GM23248 (cell line): ENCODE data around the gene APBA2. TPM values are rescaled to one million over a fixed set of nuclear protein-coding genes. Genes with fewer than 3 reads are reported as not detected.

Experiments
- DNase-seq: peaks from one replicate; pipeline ENCODE4 v3.0.0-alpha.2; 2015
- H2AFZ ChIP-seq: fragments of 200-600 bp; sonication (generic); 2 replicates; pipeline ENCODE4 v1.6.1; 2016; ENCODE audit warnings: antibody characterized with exemption
- H3F3A ChIP-seq: fragments of 200-600 bp; sonication (generic); 2 replicates; pipeline ENCODE4 v1.6.1; 2016; ENCODE audit warnings: mild to moderate bottlenecking, antibody characterized with exemption, mixed run types; ENCODE audit not compliant: insufficient read depth
- H3K27ac ChIP-seq: fragments of 200-600 bp; sonication (generic); 2 replicates; pipeline ENCODE4 v1.5.1; 2016; ENCODE audit warnings: mild to moderate bottlenecking
- H3K27me3 ChIP-seq: fragments of 200-600 bp; sonication (generic); replicated peaks from 2 replicates; pipeline ENCODE4 v1.6.1; 2016; ENCODE audit warnings: mild to moderate bottlenecking; ENCODE audit not compliant: insufficient read depth
- H3K36me3 ChIP-seq: fragments of 200-600 bp; sonication (generic); 2 replicates; pipeline ENCODE4 v1.6.1; 2016; ENCODE audit warnings: low read depth, mild to moderate bottlenecking
- H3K4me1 ChIP-seq: fragments of 200-600 bp; sonication (generic); 2 replicates; pipeline ENCODE4 v1.6.1; 2016; ENCODE audit warnings: mild to moderate bottlenecking; ENCODE audit not compliant: insufficient read depth
- H3K4me2 ChIP-seq: fragments of 200-600 bp; sonication (generic); one replicate; pipeline ENCODE4 v1.6.1; 2016; ENCODE audit warnings: mild to moderate bottlenecking; ENCODE audit not compliant: unreplicated experiment
- H3K4me3 ChIP-seq: fragments of 200-600 bp; sonication (generic); 2 replicates; pipeline ENCODE4 v1.5.1; 2016; ENCODE audit warnings: mild to moderate bottlenecking
- H3K79me2 ChIP-seq: fragments of 200-600 bp; sonication (generic); 2 replicates; pipeline ENCODE4 v1.6.1; 2016; ENCODE audit warnings: mild to moderate bottlenecking; ENCODE audit not compliant: insufficient read depth
- H3K9ac ChIP-seq: fragments of 200-600 bp; sonication (generic); 2 replicates; pipeline ENCODE4 v1.6.1; 2016; ENCODE audit warnings: mild to moderate bottlenecking
- H3K9me2 ChIP-seq: fragments of 200-600 bp; sonication (generic); 2 replicates; pipeline ENCODE4 v1.6.1; 2016; ENCODE audit warnings: mixed run types, mild to moderate bottlenecking, moderate library complexity; ENCODE audit not compliant: insufficient read depth
- H3K9me3 ChIP-seq: fragments of 200-600 bp; sonication (generic); one replicate; pipeline ENCODE4 v1.6.1; 2017; ENCODE audit warnings: low read depth
- H4K20me1 ChIP-seq: fragments of 200-600 bp; sonication (generic); 2 replicates; pipeline ENCODE4 v1.6.0; 2016; ENCODE audit not compliant: insufficient read depth
- EZH2 ChIP-seq: fragments of 200-600 bp; sonication (generic); IDR thresholded peaks from 2 replicates; pipeline ENCODE4 v1.6.1; 2018; ENCODE audit warnings: antibody characterized with exemption, mild to moderate bottlenecking; ENCODE audit not compliant: insufficient read depth, poor library complexity, severe bottlenecking
- EZH2phosphoT487 ChIP-seq: fragments of 200-600 bp; sonication (generic); IDR thresholded peaks from 2 replicates; pipeline ENCODE4 v1.6.1; 2018; ENCODE audit warnings: antibody characterized with exemption, moderate library complexity, mild to moderate bottlenecking, low read depth; ENCODE audit not compliant: insufficient read depth
- WGBS, 2 experiments: methylation state at CpG; one replicate each; pipeline ENCODE4 v1.1.6; 2015 to 2017; ENCODE audit warnings: low lambda C conversion rate in 2 of 2, low coverage in 1 of 2; ENCODE audit errors: missing lambda C conversion rate in 2 of 2; 5-methylcytosine and 5-hydroxymethylcytosine counted together
- in situ Hi-C: fragments of 300-500 bp; cut with MboI; formaldehyde crosslinking; loops from 2 replicates; pipeline ENCODE4 v1.15.0; 2020
- polyA plus RNA-seq: library from polyadenylated mRNA; unstranded; fragments of >200 nt; fragmentation: Nextera tagmentation; extraction: Ambion mirVana; gene quantifications from 2 replicates; pipeline ENCODE4 v1.2.1, GENCODE V29; 2016
- total RNA-seq: library from RNA; depleted of rRNA; stranded (reverse); fragments of >200 nt; shearing (Covaris generic); gene quantifications from 2 replicates; pipeline ENCODE4 v1.2.3, GENCODE V29; 2014

APBA2 gene
- total and polyA plus RNA-seq, 2 experiments from 2014 or later: 0.23 to 0.65 TPM

GRCh38 chr15:29063646-29064045, 177.9 kb downstream of the APBA2 start:
- Histone ChIP-seq H3K27ac (no peak overlapping the region), H2AFZ (no peak overlapping the region), H3K27me3 (no peaks in the 10 kb centered on the region), H3F3A (no peaks in the 10 kb centered on the region), H3K9me2 (no peaks in the 10 kb centered on the region), H4K20me1 (no peaks in the 10 kb centered on the region), H3K36me3 (no peaks in the 10 kb centered on the region), H3K4me2 (no peak overlapping the region), H3K9ac (no peak overlapping the region), H3K4me3 (no peak overlapping the region), H3K79me2 (no peaks in the 10 kb centered on the region), H3K9me3 (no peaks in the 10 kb centered on the region), H3K4me1 (no peaks in the 10 kb centered on the region)
- DNase-seq: no peak
- TF ChIP-seq EZH2 (no peak), EZH2phosphoT487 (no peak)
- in situ Hi-C loops: no loop called here
- 31 to 33% methylated on average over 5 of the region's 5 CpGs for WGBS, 2 experiments

GRCh38 chr15:29064290-29064689, 178.5 kb downstream of the APBA2 start:
- no peak for DNase-seq
- H3K9me3 ChIP-seq: no peaks in the 10 kb centered on the region
- no peaks in the 10 kb centered on the region for H3K4me1 ChIP-seq
- H3K4me3 ChIP-seq: no peak overlapping the region
- TF ChIP-seq EZH2 (no peak), EZH2phosphoT487 (no peak)
- in situ Hi-C loops: no loop called here
- no peaks in the 10 kb centered on the region for H3K9me2 ChIP-seq
- H3K9ac ChIP-seq: no peak overlapping the region
- H3K36me3 ChIP-seq: no peaks in the 10 kb centered on the region
- H2AFZ ChIP-seq: no peak overlapping the region
- H3K27me3 ChIP-seq: no peaks in the 10 kb centered on the region
- WGBS, 2 experiments: 38 to 41% methylated on average over 8 of the region's 8 CpGs
- H4K20me1 ChIP-seq: no peaks in the 10 kb centered on the region
- no peak overlapping the region for H3K4me2 ChIP-seq
- no peak overlapping the region for H3K27ac ChIP-seq
- no peaks in the 10 kb centered on the region for H3F3A ChIP-seq
- no peaks in the 10 kb centered on the region for H3K79me2 ChIP-seq

- Histone ChIP-seq H3K9me2 (no peaks in the 10 kb centered on the region), H4K20me1 (no peaks in the 10 kb centered on the region), H3K9me3 (no peaks in the 10 kb centered on the region), H3K79me2 (no peaks in the 10 kb centered on the region), H2AFZ (no peak overlapping the region), H3K4me1 (no peaks in the 10 kb centered on the region), H3F3A (no peaks in the 10 kb centered on the region), H3K9ac (no peak overlapping the region), H3K4me3 (no peak overlapping the region), H3K27me3 (no peaks in the 10 kb centered on the region), H3K36me3 (no peaks in the 10 kb centered on the region), H3K4me2 (no peak overlapping the region), H3K27ac (no peak overlapping the region)
- DNase-seq: no peak
- in situ Hi-C loops: no loop called here
- 59 to 67% methylated on average over 8 of the region's 8 CpGs for WGBS, 2 experiments
- TF ChIP-seq EZH2: no peak
- no peak for TF ChIP-seq EZH2phosphoT487
Measured at GRCh38 chr15:29064731-29065130, 179.0 kb downstream of the APBA2 start.

GRCh38 chr15:29065571-29065970, 179.8 kb downstream of the APBA2 start:
- no peaks in the 10 kb centered on the region for H3K27me3 ChIP-seq
- no peaks in the 10 kb centered on the region for H3K9me3 ChIP-seq
- no peaks in the 10 kb centered on the region for H3K9me2 ChIP-seq
- no peak overlapping the region for H2AFZ ChIP-seq
- in situ Hi-C loops: no loop called here
- H3K9ac ChIP-seq: no peak overlapping the region
- no peak for DNase-seq
- no peaks in the 10 kb centered on the region for H4K20me1 ChIP-seq
- WGBS, 2 experiments: 34 to 38% methylated on average over 5 of the region's 5 CpGs
- no peak overlapping the region for H3K4me3 ChIP-seq
- H3K4me1 ChIP-seq: no peaks in the 10 kb centered on the region
- no peaks in the 10 kb centered on the region for H3K79me2 ChIP-seq
- H3K36me3 ChIP-seq: no peaks in the 10 kb centered on the region
- no peak overlapping the region for H3K27ac ChIP-seq
- no peak overlapping the region for H3K4me2 ChIP-seq
- no peaks in the 10 kb centered on the region for H3F3A ChIP-seq
- no peak for TF ChIP-seq EZH2
- TF ChIP-seq EZH2phosphoT487: no peak

- H3K36me3 ChIP-seq: no peaks in the 10 kb centered on the region
- H3K4me2 ChIP-seq: no peak overlapping the region
- in situ Hi-C loops: no loop called here
- H2AFZ ChIP-seq: no peak overlapping the region
- no peaks in the 10 kb centered on the region for H3K4me1 ChIP-seq
- H3K9me2 ChIP-seq: no peaks in the 10 kb centered on the region
- no peak for TF ChIP-seq EZH2phosphoT487
- no peak for TF ChIP-seq EZH2
- no peaks in the 10 kb centered on the region for H3K9me3 ChIP-seq
- no peaks in the 10 kb centered on the region for H3F3A ChIP-seq
- 27 to 29% methylated on average over 5 of the region's 5 CpGs for WGBS, 2 experiments
- H3K4me3 ChIP-seq: no peak overlapping the region
- H4K20me1 ChIP-seq: no peaks in the 10 kb centered on the region
- no peaks in the 10 kb centered on the region for H3K79me2 ChIP-seq
- no peak overlapping the region for H3K9ac ChIP-seq
- no peaks in the 10 kb centered on the region for H3K27me3 ChIP-seq
- no peak overlapping the region for H3K27ac ChIP-seq
- DNase-seq: no peak
Measured at GRCh38 chr15:29066310-29066709, 180.5 kb downstream of the APBA2 start.
